GM23338 (cell line): ENCODE results near the gene ZNF730. TPM values are rescaled to one million over a fixed set of nuclear protein-coding genes. Genes with fewer than 3 reads are reported as not detected.

Experiments
- ATAC-seq: fragments of 200-7000 bp; cut with Tn5 transposase; 3 replicates; pipeline ENCODE4 v1.9.1; 2020
- DNase-seq: peaks from one replicate; pipeline ENCODE4 v3.0.0-alpha.2; 2015; ENCODE audit warnings: low spot score
- H2AFZ ChIP-seq: fragments of 200-600 bp; sonication (generic); 2 replicates; pipeline ENCODE4 v1.8.0; 2016; ENCODE audit warnings: antibody characterized with exemption, mild to moderate bottlenecking, moderate library complexity
- H3F3A ChIP-seq: fragments of 200-600 bp; sonication (generic); replicated peaks from 2 replicates; pipeline ENCODE4 v1.8.0; 2017; ENCODE audit warnings: antibody characterized with exemption, mixed run types, low read depth
- H3K27ac ChIP-seq: fragments of 200-600 bp; sonication (generic); 2 replicates; pipeline ENCODE4 v1.6.1; 2016; ENCODE audit warnings: low read depth
- H3K27me3 ChIP-seq: fragments of 200-600 bp; sonication (generic); 2 replicates; pipeline ENCODE4 v1.8.0; 2016; ENCODE audit warnings: mild to moderate bottlenecking, mixed run types, moderate library complexity; ENCODE audit not compliant: insufficient read depth
- H3K36me3 ChIP-seq: fragments of 200-600 bp; sonication (generic); 2 replicates; pipeline ENCODE4 v1.8.0; 2016; ENCODE audit warnings: mild to moderate bottlenecking; ENCODE audit not compliant: insufficient read depth
- H3K4me1 ChIP-seq: fragments of 200-600 bp; sonication (generic); 2 replicates; pipeline ENCODE4 v1.8.0; 2016; ENCODE audit warnings: mild to moderate bottlenecking, moderate library complexity; ENCODE audit not compliant: insufficient read depth
- H3K4me2 ChIP-seq: fragments of 200-600 bp; sonication (generic); 2 replicates; pipeline ENCODE4 v1.7.1; 2017; ENCODE audit warnings: mixed run types
- H3K4me3 ChIP-seq: fragments of 200-600 bp; sonication (generic); 2 replicates; pipeline ENCODE4 v1.6.1; 2016; ENCODE audit warnings: mixed run types
- H3K79me2 ChIP-seq: fragments of 200-600 bp; sonication (generic); replicated peaks from 2 replicates; pipeline ENCODE4 v1.8.0; 2017; ENCODE audit warnings: mild to moderate bottlenecking; ENCODE audit not compliant: insufficient read depth
- H3K9me2 ChIP-seq: fragments of 200-600 bp; sonication (generic); 2 replicates; pipeline ENCODE4 v1.8.0; 2017; ENCODE audit not compliant: insufficient read depth
- H4K20me1 ChIP-seq: fragments of 200-600 bp; sonication (generic); replicated peaks from 2 replicates; pipeline ENCODE4 v1.8.0; 2017; ENCODE audit warnings: mild to moderate bottlenecking; ENCODE audit not compliant: insufficient read depth
- H3K27ac Mint-ChIP-seq: 2 replicates; pipeline ENCODE4 v1.8.0; 2020; ENCODE audit warnings: inconsistent platforms, mild to moderate bottlenecking, moderate library complexity, mixed read lengths
- H3K27me3 Mint-ChIP-seq: 3 replicates; pipeline ENCODE4 v1.8.0; 2022; ENCODE audit warnings: low read depth, mild to moderate bottlenecking, moderate library complexity, mixed read lengths, inconsistent platforms; ENCODE audit not compliant: insufficient read depth, poor library complexity
- H3K36me3 Mint-ChIP-seq: 3 replicates; pipeline ENCODE4 v1.8.0; 2021; ENCODE audit warnings: low read depth, mild to moderate bottlenecking, inconsistent platforms, moderate library complexity, mixed read lengths
- H3K4me1 Mint-ChIP-seq: 3 replicates; pipeline ENCODE4 v1.8.0; 2020; ENCODE audit warnings: mild to moderate bottlenecking, inconsistent platforms, mixed read lengths
- H3K4me3 Mint-ChIP-seq: 3 replicates; pipeline ENCODE4 v1.8.0; 2021; ENCODE audit warnings: moderate library complexity, mild to moderate bottlenecking, inconsistent platforms, mixed read lengths
- H3K9me3 Mint-ChIP-seq: 3 replicates; pipeline ENCODE4 v1.8.0; 2020; ENCODE audit warnings: moderate library complexity, mild to moderate bottlenecking, inconsistent platforms, mixed read lengths
- JUNB ChIP-seq: IDR thresholded peaks from one replicate; pipeline ENCODE4 v1.6.1; 2016; ENCODE audit warnings: antibody characterized with exemption; ENCODE audit not compliant: unreplicated experiment
- POLR2AphosphoS5 ChIP-seq: IDR thresholded peaks from 2 replicates; pipeline ENCODE4 v1.6.1; 2016; ENCODE audit warnings: antibody characterized with exemption, low read depth
- STAT1 ChIP-seq: IDR thresholded peaks from one replicate; pipeline ENCODE4 v1.6.1; 2016; ENCODE audit warnings: antibody characterized with exemption; ENCODE audit not compliant: unreplicated experiment
- long read RNA-seq: library from polyadenylated mRNA; unstranded; transcript quantifications from one replicate; pipeline ENCODE4 v2.0.0, GENCODE V29; 2020; ENCODE audit not compliant: unreplicated experiment
- polyA plus RNA-seq: library from polyadenylated mRNA; unstranded; fragments of >200 nt; fragmentation: Nextera tagmentation; extraction: Ambion mirVana; gene quantifications from 2 replicates; pipeline ENCODE4 v1.2.1, GENCODE V29; 2016
- total RNA-seq: library from RNA; depleted of rRNA; stranded (reverse); fragments of >200 nt; shearing (Covaris generic); gene quantifications from 2 replicates; pipeline ENCODE4 v1.2.3, GENCODE V29; 2014; rRNA removed
- TF ChIP-seq, protein P1 (sequence below): IDR thresholded peaks from one replicate; pipeline ENCODE4 v1.6.1; 2018; ENCODE audit warnings: antibody characterized with exemption; ENCODE audit not compliant: unreplicated experiment
- TF ChIP-seq, protein P2 (sequence below): fragments of 250-450 bp; sonication (Bioruptor Pico); IDR thresholded peaks from 2 replicates; pipeline ENCODE4 v1.5.0; 2020; ENCODE audit warnings: mild to moderate bottlenecking, moderate library complexity
- TF ChIP-seq, protein P3 (sequence below), 2 experiments: fragments of 200-600 bp in 1 of 2; sonication (generic) in 1 of 2; conservative IDR thresholded peaks; 2 replicates each; pipeline versions ENCODE4 v1.5.1 to v1.6.1; 2016 to 2017; ENCODE audit warnings: antibody characterized with exemption in 2 of 2, low read depth in 2 of 2, mild to moderate bottlenecking in 2 of 2, moderate library complexity in 1 of 2

The ZNF730 gene
- 37.9 and 41.8 TPM in 2 replicates for total RNA-seq
- 20.1 and 22.0 TPM in 2 replicates for polyA plus RNA-seq
- long read RNA-seq, partial matches to known transcripts, result 0 of 2 reads
- long read RNA-seq, other reads (novel, unspliced or antisense), result 2 of 2 reads

DNA sequence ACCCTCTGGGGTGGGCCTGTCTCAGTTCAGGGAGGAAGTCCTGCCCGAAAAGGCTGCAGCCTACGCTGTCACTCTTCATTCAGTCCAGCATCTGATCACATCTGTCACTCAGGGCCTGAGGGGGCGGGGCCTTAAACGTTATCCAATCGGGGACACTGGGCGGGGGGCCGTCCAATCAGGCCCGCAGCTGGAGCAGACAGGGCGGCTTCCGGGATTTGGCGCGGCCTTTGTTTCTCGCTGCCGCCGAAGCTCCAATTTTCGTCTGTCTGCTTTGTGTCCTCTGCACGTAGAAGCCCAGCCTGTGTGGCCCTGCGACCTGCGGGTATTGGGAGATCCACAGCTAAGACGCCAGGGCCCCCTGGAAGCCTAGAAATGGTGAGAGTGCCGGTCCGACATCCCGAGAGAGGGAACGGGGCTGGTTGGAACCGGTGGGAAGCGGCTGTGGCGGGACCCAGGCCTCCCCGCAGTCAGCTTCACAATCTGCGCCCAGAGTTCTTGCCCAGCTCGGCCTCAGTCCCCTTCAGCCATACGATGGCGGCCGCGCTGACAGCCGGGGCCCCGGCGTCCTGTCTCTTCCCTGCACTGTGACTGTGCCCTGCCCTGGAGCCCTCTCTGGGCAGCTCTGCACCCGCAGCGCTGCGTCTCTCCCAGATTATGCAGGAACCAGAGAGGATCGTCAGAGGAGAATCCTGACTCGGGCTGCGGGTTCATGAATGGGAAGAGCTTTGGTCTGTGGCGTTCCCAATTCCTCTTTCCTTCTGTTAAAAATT is at the start of gene ZNF730:
Gene ZNF730, plus strand, starts transcription at position 224 of the 770 bp plus-strand sequence. Its CDS starts 149 bp downstream, at position 373.
- Mint-ChIP-seq H3K4me1 (peaks cover 17% of the 10 kb centered on the region; the same call in 2 of the 3 replicates), H3K36me3 (peaks cover 34% of the 10 kb centered on the region), H3K4me3 (peak within 1 kb of the TSS; percentile 96), H3K9me3 (peaks cover 15% of the 10 kb centered on the region; the same call in 2 of the 3 replicates), H3K27me3 (peaks cover 16% of the 10 kb centered on the region), H3K27ac (peak within 1 kb of the TSS; percentile 100)
- Histone ChIP-seq H3K79me2 (peaks cover 27% of the 10 kb centered on the region), H3K9me2 (no peaks in the 10 kb centered on the region), H3K4me2 (peak within 1 kb of the TSS; percentile 79), H3F3A (peaks cover 15% of the 10 kb centered on the region; the same call in 1 of the 2 replicates), H2AFZ (no peak within 1 kb of the TSS), H3K4me3 (peak within 1 kb of the TSS; percentile 60), H3K27me3 (no peaks in the 10 kb centered on the region), H3K27ac (peak within 1 kb of the TSS; percentile 97), H3K36me3 (0 out of 2 replicates have a peak, but pooled peaks cover 2% of the 10 kb centered on the region), H4K20me1 (peaks cover 2% of the 10 kb centered on the region), H3K4me1 (peaks cover 15% of the 10 kb centered on the region)
- peak; percentile 84 for ATAC-seq
- TF ChIP-seq JUNB, result no peak
- peak; percentile 83 for TF ChIP-seq POLR2AphosphoS5
- no peak for TF ChIP-seq STAT1
- peak; percentile 81 for DNase-seq

DNA sequence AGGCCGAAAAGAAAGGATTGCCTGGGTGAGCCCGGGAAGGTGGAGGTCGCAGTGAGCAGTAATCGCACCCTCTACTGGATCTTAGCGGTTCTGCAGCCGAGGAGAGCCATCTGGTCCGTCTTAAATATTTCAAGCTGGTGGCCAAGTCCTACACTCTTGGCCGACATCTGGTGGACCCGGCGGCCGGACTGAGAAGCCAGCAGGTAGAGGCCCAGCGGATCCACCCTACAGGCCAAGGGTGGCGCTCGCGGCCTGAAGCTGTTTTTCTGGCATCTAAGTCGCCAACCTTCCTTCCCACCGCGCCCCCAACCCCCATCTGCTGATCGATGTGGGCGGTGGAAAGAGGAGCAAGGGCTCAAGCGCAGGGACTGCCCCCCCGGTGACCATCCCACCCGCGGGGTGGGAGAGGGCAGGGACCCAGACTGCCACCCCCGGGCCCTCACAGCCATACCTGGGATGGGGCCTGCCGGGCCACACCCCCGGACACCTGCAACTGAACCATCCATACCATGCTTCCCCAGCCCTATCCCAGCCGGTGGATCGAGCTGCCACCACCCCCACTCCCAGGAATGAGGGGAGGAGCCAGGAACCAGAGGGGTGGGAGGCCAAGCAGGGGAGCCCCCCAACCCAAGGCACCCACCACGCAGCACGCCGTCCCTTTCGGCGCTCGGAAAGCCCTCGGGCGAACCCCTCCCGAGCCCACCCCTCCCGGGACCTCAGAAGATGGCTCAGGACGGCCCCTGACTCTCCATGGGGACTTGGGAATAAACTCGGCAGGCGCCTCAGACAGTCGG is 46.3 kb upstream of the ZNF730 start:
- Histone ChIP-seq H3K4me2 (peak overlapping the region; percentile 78), H3K36me3 (no peaks in the 10 kb centered on the region), H3K79me2 (peaks cover 4% of the 10 kb centered on the region), H3K27ac (no peak overlapping the region), H4K20me1 (no peaks in the 10 kb centered on the region), H2AFZ (peak overlapping the region; percentile 81; the same call in 1 of the 2 replicates), H3K9me2 (peaks cover 7% of the 10 kb centered on the region), H3F3A (no peaks in the 10 kb centered on the region), H3K27me3 (peaks cover 10% of the 10 kb centered on the region), H3K4me3 (peak overlapping the region; percentile 52), H3K4me1 (no peaks in the 10 kb centered on the region)
- no peak overlapping the region for H3K27ac Mint-ChIP-seq
- ATAC-seq (peak; percentile 15; the same call in 2 of the 3 replicates), DNase-seq (peak; percentile 86)
- peaks cover 83% of the 10 kb centered on the region for H3K9me3 Mint-ChIP-seq
- H3K27me3 Mint-ChIP-seq, result peaks cover 17% of the 10 kb centered on the region
- H3K4me1 Mint-ChIP-seq, result no peaks in the 10 kb centered on the region
- H3K4me3 Mint-ChIP-seq, result no peak overlapping the region
- peaks cover 39% of the 10 kb centered on the region for H3K36me3 Mint-ChIP-seq
- TF ChIP-seq, protein P1, sequence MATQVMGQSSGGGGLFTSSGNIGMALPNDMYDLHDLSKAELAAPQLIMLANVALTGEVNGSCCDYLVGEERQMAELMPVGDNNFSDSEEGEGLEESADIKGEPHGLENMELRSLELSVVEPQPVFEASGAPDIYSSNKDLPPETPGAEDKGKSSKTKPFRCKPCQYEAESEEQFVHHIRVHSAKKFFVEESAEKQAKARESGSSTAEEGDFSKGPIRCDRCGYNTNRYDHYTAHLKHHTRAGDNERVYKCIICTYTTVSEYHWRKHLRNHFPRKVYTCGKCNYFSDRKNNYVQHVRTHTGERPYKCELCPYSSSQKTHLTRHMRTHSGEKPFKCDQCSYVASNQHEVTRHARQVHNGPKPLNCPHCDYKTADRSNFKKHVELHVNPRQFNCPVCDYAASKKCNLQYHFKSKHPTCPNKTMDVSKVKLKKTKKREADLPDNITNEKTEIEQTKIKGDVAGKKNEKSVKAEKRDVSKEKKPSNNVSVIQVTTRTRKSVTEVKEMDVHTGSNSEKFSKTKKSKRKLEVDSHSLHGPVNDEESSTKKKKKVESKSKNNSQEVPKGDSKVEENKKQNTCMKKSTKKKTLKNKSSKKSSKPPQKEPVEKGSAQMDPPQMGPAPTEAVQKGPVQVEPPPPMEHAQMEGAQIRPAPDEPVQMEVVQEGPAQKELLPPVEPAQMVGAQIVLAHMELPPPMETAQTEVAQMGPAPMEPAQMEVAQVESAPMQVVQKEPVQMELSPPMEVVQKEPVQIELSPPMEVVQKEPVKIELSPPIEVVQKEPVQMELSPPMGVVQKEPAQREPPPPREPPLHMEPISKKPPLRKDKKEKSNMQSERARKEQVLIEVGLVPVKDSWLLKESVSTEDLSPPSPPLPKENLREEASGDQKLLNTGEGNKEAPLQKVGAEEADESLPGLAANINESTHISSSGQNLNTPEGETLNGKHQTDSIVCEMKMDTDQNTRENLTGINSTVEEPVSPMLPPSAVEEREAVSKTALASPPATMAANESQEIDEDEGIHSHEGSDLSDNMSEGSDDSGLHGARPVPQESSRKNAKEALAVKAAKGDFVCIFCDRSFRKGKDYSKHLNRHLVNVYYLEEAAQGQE, result no peak
- TF ChIP-seq, protein P2, sequence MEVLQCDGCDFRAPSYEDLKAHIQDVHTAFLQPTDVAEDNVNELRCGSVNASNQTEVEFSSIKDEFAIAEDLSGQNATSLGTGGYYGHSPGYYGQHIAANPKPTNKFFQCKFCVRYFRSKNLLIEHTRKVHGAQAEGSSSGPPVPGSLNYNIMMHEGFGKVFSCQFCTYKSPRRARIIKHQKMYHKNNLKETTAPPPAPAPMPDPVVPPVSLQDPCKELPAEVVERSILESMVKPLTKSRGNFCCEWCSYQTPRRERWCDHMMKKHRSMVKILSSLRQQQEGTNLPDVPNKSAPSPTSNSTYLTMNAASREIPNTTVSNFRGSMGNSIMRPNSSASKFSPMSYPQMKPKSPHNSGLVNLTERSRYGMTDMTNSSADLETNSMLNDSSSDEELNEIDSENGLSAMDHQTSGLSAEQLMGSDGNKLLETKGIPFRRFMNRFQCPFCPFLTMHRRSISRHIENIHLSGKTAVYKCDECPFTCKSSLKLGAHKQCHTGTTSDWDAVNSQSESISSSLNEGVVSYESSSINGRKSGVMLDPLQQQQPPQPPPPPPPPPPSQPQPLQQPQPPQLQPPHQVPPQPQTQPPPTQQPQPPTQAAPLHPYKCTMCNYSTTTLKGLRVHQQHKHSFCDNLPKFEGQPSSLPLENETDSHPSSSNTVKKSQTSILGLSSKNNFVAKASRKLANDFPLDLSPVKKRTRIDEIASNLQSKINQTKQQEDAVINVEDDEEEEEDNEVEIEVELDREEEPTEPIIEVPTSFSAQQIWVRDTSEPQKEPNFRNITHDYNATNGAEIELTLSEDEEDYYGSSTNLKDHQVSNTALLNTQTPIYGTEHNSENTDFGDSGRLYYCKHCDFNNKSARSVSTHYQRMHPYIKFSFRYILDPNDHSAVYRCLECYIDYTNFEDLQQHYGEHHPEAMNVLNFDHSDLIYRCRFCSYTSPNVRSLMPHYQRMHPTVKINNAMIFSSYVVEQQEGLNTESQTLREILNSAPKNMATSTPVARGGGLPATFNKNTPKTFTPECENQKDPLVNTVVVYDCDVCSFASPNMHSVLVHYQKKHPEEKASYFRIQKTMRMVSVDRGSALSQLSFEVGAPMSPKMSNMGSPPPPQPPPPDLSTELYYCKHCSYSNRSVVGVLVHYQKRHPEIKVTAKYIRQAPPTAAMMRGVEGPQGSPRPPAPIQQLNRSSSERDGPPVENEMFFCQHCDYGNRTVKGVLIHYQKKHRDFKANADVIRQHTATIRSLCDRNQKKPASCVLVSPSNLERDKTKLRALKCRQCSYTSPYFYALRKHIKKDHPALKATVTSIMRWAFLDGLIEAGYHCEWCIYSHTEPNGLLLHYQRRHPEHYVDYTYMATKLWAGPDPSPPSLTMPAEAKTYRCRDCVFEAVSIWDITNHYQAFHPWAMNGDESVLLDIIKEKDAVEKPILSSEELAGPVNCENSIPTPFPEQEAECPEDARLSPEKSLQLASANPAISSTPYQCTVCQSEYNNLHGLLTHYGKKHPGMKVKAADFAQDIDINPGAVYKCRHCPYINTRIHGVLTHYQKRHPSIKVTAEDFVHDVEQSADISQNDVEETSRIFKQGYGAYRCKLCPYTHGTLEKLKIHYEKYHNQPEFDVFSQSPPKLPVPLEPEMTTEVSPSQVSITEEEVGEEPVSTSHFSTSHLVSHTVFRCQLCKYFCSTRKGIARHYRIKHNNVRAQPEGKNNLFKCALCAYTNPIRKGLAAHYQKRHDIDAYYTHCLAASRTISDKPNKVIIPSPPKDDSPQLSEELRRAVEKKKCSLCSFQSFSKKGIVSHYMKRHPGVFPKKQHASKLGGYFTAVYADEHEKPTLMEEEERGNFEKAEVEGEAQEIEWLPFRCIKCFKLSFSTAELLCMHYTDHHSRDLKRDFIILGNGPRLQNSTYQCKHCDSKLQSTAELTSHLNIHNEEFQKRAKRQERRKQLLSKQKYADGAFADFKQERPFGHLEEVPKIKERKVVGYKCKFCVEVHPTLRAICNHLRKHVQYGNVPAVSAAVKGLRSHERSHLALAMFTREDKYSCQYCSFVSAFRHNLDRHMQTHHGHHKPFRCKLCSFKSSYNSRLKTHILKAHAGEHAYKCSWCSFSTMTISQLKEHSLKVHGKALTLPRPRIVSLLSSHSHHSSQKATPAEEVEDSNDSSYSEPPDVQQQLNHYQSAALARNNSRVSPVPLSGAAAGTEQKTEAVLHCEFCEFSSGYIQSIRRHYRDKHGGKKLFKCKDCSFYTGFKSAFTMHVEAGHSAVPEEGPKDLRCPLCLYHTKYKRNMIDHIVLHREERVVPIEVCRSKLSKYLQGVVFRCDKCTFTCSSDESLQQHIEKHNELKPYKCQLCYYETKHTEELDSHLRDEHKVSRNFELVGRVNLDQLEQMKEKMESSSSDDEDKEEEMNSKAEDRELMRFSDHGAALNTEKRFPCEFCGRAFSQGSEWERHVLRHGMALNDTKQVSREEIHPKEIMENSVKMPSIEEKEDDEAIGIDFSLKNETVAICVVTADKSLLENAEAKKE (CRISPR knock-in tag), result no peak
- TF ChIP-seq, protein P3, sequence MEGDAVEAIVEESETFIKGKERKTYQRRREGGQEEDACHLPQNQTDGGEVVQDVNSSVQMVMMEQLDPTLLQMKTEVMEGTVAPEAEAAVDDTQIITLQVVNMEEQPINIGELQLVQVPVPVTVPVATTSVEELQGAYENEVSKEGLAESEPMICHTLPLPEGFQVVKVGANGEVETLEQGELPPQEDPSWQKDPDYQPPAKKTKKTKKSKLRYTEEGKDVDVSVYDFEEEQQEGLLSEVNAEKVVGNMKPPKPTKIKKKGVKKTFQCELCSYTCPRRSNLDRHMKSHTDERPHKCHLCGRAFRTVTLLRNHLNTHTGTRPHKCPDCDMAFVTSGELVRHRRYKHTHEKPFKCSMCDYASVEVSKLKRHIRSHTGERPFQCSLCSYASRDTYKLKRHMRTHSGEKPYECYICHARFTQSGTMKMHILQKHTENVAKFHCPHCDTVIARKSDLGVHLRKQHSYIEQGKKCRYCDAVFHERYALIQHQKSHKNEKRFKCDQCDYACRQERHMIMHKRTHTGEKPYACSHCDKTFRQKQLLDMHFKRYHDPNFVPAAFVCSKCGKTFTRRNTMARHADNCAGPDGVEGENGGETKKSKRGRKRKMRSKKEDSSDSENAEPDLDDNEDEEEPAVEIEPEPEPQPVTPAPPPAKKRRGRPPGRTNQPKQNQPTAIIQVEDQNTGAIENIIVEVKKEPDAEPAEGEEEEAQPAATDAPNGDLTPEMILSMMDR (conservative IDR thresholded peaks at IDR 0.05; ENCODE audit: low read depth in 2 of 2), result peak; percentile 63 to 67
